Tibial nerve (tissue), 4 donors: ENCODE measurements around the gene RAPGEF3.

ENCODE experiments used
- EP300 ChIP-seq, 2 donors: sonication (generic); formaldehyde crosslinking; IDR thresholded peaks; one replicate each; pipeline ENCODE4 v1.6.1; 2017; ENCODE audit warnings: antibody characterized with exemption in 2 of 2, mild to moderate bottlenecking in 1 of 2
- TF ChIP-seq, protein P1 (sequence below), 5 experiments: fragments of 200-600 bp in 3 of 5; fragments of 450-650 bp in 2 of 5; sonication (generic) in 3 of 5; IDR thresholded peaks; one replicate each; pipeline ENCODE4 v1.5.1; 2016 to 2019; ENCODE audit warnings: antibody characterized with exemption in 5 of 5, mild to moderate bottlenecking in 3 of 5, moderate library complexity in 2 of 5

GRCh38 chr12:47705229-47705565 lies 53.5 kb downstream of the RAPGEF3 start:
- TF ChIP-seq, protein P1, sequence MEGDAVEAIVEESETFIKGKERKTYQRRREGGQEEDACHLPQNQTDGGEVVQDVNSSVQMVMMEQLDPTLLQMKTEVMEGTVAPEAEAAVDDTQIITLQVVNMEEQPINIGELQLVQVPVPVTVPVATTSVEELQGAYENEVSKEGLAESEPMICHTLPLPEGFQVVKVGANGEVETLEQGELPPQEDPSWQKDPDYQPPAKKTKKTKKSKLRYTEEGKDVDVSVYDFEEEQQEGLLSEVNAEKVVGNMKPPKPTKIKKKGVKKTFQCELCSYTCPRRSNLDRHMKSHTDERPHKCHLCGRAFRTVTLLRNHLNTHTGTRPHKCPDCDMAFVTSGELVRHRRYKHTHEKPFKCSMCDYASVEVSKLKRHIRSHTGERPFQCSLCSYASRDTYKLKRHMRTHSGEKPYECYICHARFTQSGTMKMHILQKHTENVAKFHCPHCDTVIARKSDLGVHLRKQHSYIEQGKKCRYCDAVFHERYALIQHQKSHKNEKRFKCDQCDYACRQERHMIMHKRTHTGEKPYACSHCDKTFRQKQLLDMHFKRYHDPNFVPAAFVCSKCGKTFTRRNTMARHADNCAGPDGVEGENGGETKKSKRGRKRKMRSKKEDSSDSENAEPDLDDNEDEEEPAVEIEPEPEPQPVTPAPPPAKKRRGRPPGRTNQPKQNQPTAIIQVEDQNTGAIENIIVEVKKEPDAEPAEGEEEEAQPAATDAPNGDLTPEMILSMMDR (IDR thresholded peaks at IDR 0.05): no peak
- TF ChIP-seq EP300 (IDR thresholded peaks at IDR 0.05): no peak
